Naive thymus-derived CD8-positive, alpha-beta T cell (primary cell): ENCODE data around the gene ALDH3B1. TPM values are rescaled to one million over a fixed set of nuclear protein-coding genes. Genes with fewer than 3 reads are reported as not detected.

Experiments used
- microRNA-seq: library from miRNA; unstranded; fragments of <30 nt; microRNA quantifications from one replicate; pipeline ENCODE4 v1.2.0, GENCODE V29; 2022; ENCODE audit warnings: borderline microRNAs expressed
- polyA plus RNA-seq, 3 donors: library from polyadenylated mRNA; unstranded; fragments of 300-500 nt; fragmentation: Illumina TruSeq; gene quantifications; one replicate each; pipeline ENCODE4 v1.2.3, GENCODE V29; 2021
- total RNA-seq, 8 experiments: library from RNA in 2 of 8; stranded (reverse) in 2 of 8; gene quantifications; one replicate each; pipeline ENCODE4 v1.2.3 and lab custom pipeline; 2021 to 2026

Gene ALDH3B1
- total and polyA plus RNA-seq, 5 experiments from 2014 or later, result 0.09 to 0.39 TPM; not detected in 3

Small RNA genes lying within 50 kb of the gene (microRNA-seq; reads per million reads assigned to microRNA genes)
- not detected for gene MIR4691
- gene MIR6753, result not detected
- 1.0 reads per million for gene MIR7113

Other genes with a start within 250 kb of the ALDH3B1 start
- gene UNC93B1, start 6.2 kb upstream of the ALDH3B1 start, total RNA-seq, result 10 to 100 TPM; 15.1 to 17.4 TPM
- gene UNC93B1, start 6.2 kb upstream of the ALDH3B1 start, polyA plus RNA-seq, result 10 to 100 TPM in 2 of 3 donors, 1 to 10 TPM in 1; 8.9 to 11.0 (median 10.8) TPM
- 10 to 100 TPM; 81.5 to 92.9 TPM for gene NDUFS8, start 20.4 kb downstream of the ALDH3B1 start, total RNA-seq
- 100 to 1,000 TPM; 184 to 203 (median 198) TPM for gene NDUFS8, start 20.4 kb downstream of the ALDH3B1 start, polyA plus RNA-seq
- 100 to 1,000 TPM; 149 to 164 TPM for gene TCIRG1, start 28.7 kb downstream of the ALDH3B1 start, total RNA-seq
- gene TCIRG1, start 28.7 kb downstream of the ALDH3B1 start, polyA plus RNA-seq, result 10 to 100 TPM; 19.9 to 24.2 (median 20.9) TPM
- 10 to 100 TPM; 12.6 to 14.3 TPM for gene CHKA, start 111.1 kb downstream of the ALDH3B1 start, total RNA-seq
- gene CHKA, start 111.1 kb downstream of the ALDH3B1 start, polyA plus RNA-seq, result 1 to 10 TPM; 3.7 to 9.1 (median 6.0) TPM
- gene KMT5B, start 203.0 kb downstream of the ALDH3B1 start, total RNA-seq, result 10 to 100 TPM; 55.0 to 56.0 TPM
- 10 to 100 TPM; 31.5 to 41.8 (median 38.9) TPM for gene KMT5B, start 203.0 kb downstream of the ALDH3B1 start, polyA plus RNA-seq